Mammary epithelial cell (primary cell): ENCODE data around the gene SEMA3A.
"Not testable (repeated sequence)": the region's sequence is repeated elsewhere in the genome, so short reads cannot be mapped to it uniquely, and the experiment has no call there.

Experiments
- EZH2 ChIP-seq: IDR thresholded peaks from 2 replicates; pipeline ENCODE4 v1.6.1; 2012; ENCODE audit warnings: low read length, inconsistent platforms, borderline replicate concordance
- TF ChIP-seq, protein P1 (sequence below), 2 donors: IDR thresholded peaks in 1 of 2; conservative IDR thresholded peaks in 1 of 2; 2 replicates each; pipeline ENCODE4 v1.5.1; 2011 to 2012; ENCODE audit warnings: inconsistent platforms in 2 of 2, low read length in 2 of 2, mild to moderate bottlenecking in 2 of 2, control low read depth in 1 of 2, low read depth in 1 of 2; ENCODE audit not compliant: insufficient read depth in 1 of 2; ENCODE audit errors: extremely low read depth in 1 of 2

GRCh38 chr7:84214757-84215156, 20.2 kb upstream of the SEMA3A start:
- TF ChIP-seq, protein P1, sequence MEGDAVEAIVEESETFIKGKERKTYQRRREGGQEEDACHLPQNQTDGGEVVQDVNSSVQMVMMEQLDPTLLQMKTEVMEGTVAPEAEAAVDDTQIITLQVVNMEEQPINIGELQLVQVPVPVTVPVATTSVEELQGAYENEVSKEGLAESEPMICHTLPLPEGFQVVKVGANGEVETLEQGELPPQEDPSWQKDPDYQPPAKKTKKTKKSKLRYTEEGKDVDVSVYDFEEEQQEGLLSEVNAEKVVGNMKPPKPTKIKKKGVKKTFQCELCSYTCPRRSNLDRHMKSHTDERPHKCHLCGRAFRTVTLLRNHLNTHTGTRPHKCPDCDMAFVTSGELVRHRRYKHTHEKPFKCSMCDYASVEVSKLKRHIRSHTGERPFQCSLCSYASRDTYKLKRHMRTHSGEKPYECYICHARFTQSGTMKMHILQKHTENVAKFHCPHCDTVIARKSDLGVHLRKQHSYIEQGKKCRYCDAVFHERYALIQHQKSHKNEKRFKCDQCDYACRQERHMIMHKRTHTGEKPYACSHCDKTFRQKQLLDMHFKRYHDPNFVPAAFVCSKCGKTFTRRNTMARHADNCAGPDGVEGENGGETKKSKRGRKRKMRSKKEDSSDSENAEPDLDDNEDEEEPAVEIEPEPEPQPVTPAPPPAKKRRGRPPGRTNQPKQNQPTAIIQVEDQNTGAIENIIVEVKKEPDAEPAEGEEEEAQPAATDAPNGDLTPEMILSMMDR (conservative IDR thresholded peaks at IDR 0.05 in 1 of 2, IDR thresholded peaks at IDR 0.05 in 1 of 2; ENCODE audit: extremely low read depth in 1 of 2, insufficient read depth in 1 of 2, low read depth in 1 of 2, low read length in 2 of 2), result not testable (repeated sequence)
- TF ChIP-seq EZH2, result not testable (repeated sequence)
